Retina (tissue), 1 donor: Measurements from ENCODE around the gene COPS3.

ENCODE experiments used
- DNase-seq: peaks from one replicate; pipeline ENCODE4 v3.0.0-alpha.2; 2016

Gene COPS3

DNA sequence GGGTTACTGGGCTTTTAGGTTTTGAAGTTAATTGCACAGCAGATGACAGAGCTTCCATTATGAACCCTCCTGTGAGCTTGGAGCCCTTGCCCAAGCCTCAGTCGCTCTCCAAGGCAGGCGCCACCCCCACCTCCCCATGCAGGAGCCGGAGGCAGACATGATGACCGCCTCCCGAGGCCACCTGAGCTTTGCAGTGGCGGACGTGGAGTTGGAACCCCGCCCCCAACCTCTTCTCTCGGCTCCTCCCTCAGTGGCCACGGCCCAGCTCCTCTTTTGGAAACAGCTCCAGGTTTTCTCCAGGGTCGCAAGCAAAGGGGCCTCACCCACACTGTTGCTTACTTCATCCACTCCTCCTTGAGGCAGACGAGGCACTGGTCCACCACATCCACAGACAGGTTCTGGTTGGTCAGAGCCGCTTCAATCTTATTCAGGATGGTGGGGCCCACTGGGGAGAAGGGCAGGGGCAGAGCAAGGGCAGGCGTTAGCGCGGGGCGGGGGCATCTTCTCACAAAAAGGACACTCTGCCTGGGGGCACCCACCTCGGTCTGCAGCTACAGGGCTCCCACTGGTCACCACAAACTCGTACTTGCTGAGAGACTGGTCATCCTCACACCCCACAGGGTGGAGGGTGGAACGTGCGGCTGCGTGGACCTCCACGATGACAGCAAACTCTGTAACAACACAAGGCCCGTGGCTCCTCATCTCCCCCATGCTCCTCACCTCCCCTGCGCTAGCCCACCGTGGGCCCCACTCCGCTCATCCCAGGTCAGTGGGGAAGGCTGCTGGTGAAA lies 66.2 kb downstream of the COPS3 start:
- DNase-seq: no peak

DNA sequence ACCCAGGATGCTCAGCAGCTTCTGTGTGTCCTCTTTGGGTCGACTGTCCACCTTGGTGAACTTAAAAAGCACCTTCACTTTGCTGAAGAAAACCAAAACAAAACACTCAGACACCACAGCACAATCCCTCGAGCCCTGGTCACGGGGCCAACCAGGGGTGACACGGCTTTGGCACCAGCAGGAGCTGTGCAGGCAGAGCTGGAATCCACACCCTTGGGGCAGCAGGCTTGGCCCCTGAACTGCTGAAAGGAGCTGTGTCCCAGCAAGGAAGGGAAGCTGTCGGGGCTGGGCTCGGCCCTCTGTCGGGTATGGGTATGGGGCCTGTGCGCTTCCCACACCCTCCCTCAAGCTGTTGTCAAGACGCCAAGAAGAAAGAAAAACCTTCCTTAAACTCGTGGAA lies 67.3 kb downstream of the COPS3 start:
- DNase-seq: no peak

DNA sequence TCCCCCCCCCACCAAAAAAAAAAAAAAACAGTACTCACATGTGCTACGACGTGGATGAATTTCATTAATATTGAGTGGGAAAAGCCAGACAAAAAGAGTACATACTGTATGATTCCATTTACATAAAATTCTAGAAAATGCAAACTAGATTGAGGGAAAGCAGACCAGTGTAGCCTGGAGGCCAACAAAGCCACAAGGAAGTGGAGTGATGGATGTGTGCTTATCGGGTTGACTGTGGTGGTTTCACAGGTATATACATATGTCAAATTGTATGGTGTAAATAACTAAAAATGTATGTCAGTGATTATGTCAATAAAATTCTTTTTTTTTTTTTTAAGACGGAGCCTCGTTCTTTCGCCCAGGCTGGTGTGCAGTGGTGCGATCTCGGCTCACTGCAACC lies 73.0 kb downstream of the COPS3 start:
- no peak for DNase-seq

DNA sequence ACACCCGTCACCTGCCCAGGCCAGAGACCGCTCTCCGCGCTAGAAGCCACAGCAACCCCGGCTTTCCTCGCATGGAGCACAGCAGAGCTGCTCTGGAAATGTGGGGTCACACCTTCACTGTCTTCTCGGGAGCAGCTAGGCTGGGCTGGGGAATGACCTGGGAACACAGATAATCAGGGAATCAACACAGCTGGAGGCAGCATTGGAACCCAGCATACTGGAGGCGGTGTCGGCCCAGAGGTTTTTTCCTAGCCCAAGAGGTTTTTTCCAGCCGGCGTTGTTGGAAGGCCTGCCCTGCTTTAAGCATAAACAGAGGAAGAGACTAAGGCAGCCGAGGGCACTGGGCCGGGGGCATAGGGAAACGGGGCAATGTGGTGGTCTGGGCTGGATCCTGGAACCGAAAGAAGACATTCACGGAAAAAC lies 74.1 kb downstream of the COPS3 start:
- peak; percentile 19 for DNase-seq

DNA sequence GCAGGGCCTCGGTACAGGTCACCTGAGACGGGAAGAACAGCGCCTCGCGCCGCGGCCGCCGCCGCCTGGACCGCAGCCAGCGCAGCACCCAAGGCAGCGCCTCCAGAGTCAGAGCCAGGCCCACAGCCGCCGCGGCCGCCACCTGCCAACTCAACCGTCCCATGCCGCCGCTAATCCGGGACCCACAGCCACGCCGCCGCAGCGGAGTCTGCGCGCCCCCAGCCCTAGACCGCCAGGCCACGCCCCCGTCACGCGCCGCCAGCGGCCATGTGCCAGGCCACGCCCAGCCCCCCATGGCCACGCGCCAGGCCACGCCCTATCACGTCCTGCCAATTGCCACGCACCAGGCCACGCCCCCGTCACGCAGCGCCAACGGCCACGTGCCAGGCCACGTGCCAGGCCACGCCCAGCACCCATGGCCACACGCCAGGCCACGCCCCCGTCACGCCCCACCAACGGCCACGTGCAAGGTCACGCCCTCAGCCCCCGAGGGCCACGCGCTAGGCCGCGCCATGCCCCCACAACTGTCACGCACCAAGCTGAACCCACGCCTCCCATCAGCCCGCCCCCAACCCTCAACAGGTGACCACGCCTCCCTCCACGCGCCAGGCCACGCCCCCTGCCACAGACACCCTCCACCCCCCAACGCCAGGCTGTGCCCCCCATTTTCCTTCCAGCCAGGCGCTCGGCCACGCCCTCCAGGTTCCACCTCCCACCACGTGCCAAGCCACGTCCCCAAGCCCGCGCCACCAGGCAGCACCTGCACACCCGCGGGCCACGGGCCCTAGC lies 74.7 kb downstream of the COPS3 start, which contains the start of gene PLD6:
Gene PLD6, minus strand, starts transcription at position 210 of the 789 bp plus-strand sequence. Its CDS starts 47 bp downstream, at position 163.
- DNase-seq: peak; percentile 86

DNA sequence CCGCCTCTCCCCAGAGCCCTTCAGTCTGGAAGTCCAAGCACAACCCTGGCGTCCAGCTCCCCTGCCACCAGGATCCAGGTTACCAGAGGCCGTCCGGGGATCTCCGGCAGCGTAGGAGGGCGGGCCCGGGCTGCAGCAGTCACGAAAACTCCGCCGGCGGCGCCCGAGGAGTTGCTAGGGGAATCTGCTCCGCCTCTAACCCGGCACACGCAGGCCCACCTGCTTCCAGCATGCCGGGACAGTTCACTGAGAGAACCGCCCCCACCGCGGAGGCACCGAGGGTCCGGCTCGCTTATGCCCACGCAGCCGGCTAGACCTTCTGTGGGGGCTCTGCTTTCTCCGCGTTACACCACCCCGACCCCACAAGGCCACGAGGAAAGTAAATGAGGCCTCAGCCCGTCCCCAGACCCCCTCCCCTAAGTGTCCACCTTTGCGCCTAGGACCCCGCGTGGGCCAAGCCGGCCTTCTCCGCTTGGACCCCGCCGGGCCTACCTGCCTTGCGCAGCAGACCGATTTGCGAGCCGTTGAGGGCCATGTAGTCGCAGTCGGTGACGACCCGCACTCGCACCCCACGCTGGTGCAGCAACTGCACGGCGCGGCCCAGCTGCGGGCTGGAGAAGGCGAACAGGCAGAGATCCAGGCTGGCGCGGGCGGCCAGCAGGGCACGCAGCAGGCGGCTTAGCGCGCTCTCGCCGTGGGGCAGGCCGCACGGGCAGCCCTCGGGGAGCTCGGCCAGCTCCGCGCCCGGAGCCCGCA lies 75.5 kb downstream of the COPS3 start:
- peak; percentile 66 for DNase-seq

DNA sequence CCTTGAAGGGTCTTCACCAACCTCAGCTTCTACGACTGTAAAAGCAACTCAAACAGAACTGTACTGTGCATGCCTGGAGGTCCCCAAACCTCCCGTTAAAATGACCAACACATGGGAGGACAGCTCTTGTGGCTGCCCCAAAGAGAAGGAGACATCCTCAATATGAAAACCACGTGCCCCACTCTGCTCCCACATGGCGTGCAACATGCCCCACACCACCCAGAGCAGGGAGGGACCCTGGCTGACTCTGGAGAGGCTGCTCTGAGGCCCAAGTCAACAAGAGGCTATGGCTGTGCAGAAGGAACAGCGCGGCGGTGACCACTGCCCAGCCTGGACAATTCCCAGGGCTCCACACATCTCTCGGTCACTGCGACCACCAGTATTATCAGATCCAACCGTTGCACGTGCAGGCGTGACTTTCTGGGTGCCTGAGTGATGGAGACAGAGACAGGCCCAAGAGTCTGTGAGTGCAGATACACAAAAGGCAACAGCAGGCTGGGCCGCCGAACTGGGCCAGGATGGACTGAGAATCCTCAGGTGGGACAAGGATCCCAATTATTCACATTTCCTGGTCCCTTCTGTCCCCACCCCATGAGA lies 76.3 kb downstream of the COPS3 start:
- no peak for DNase-seq

DNA sequence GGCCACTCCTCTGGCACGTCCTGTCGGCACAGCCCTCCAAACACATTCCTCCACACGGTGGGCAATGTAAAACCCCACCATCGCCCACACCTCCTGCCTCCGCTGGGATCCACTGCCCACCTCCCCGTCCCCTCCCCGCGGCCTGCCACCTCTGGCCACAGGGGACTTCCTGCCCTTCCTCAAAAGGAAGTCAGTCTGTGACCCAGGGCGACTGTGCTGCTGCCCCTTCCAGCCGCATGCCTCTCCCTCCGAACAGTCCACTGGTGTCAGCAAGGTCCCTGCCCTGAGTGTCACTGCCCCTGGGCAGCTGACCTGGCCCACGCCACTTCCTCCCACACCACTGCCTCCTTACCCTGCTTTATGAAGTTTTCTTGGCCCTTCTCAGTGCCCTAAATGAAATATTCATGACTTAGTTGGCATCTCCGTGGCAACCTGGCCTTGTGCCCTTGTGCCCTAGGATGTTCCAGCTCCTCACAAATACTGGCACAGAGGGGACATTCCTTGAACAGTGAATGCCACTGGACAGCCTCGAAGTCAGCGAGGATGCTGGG lies 76.9 kb downstream of the COPS3 start:
- DNase-seq: no peak

DNA sequence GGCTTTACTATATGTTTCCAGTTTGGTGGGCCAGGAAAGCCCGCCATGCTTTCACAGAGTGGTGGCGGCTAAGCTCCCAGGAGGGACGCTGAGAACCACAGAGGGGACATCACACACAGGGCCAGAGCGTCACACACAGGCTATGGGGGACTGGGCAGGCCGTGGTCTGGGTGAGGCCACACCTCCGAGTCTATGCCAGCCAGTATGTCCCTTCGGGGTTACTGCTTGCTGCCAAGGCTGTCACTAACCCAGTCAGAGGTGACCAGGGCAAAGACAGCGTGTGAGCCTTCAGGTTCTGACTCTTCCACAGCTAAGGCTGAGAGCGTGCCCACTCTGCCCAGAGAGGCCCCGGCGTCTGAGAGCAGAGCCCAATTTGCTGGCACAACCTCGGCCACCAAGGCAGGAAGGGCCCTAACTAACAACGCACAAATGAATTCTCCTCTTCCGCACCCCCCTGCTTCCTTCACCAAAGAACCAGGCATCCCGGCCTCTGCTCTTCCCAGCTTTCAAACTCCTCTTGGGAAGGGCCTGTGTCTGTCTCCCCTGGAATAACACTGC lies 77.8 kb downstream of the COPS3 start:
- no peak for DNase-seq

DNA sequence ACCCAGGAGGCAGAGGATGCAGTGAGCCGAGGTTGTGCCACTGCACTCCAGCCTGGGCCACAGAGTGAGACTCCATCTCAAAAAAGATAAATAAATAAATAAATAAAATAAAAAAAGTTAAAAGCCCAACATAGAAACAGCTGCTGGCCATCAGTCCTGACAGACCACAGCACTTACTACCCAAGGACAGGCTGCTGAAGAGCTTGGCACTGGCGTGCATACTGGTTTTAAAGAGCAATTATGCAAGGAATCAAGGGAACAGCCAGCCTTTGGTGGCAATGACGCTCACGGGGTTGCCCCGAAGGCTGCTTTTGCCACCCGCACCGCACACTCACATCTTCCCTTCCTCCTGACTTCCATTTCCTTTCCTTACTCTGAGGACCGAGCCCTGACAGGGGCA lies 79.1 kb downstream of the COPS3 start:
- DNase-seq: no peak

DNA sequence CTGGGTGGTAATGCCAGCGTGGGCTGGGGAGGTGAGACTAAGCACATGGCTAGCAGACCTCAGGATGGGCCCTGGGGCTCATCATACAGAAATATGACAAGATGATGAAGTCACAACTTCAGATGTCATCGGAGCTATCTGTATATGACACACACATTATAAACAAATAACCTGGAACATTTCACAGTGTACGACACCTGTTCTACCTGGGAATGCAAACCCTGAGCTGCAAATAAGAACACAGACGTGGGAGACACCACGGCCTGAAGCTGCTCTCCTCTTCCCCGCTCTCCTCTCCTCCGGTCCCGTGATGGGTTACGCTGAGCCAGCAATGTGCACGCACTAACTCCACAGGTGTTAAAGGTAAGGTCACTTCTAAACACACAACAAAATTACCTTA lies 79.8 kb downstream of the COPS3 start:
- no peak for DNase-seq

DNA sequence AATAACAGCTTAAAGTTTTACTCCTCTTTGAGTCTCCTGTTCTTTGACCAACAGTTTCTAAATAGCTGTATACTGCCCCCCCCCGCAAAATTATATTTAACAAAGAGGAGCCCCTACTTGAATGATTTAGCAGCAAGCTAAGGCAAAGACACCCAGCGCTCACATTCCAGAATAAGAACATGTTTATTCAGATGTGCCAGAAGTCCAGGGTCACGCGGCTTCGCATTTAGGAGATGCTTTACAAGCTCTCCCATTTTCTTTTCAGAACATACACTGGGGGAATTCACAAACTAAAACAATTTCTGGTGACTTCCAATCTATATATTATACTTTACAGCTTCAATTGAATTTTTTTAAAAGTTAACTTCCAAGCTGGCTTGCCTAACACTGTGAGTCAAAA lies 80.2 kb downstream of the COPS3 start:
- DNase-seq: no peak

DNA sequence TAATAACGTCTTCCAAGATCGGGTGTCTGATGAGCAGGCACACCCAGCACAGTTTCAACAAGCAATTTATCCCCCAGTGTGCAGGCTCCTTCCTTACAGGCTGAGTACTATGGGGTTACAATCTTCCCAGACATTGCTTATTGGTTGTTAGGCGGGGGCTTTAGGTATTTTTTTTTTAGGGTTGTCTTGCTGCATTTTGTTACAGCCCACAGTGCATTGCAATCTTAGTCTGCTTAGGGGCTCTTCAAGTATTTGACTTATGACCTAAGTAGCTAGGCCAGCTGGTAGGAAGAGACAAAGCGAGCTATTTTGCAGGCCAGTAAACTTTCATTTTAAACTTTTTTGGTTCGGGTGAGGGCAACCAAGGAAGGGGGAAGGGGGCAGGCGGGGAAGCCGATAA lies 80.7 kb downstream of the COPS3 start:
- DNase-seq: no peak

DNA sequence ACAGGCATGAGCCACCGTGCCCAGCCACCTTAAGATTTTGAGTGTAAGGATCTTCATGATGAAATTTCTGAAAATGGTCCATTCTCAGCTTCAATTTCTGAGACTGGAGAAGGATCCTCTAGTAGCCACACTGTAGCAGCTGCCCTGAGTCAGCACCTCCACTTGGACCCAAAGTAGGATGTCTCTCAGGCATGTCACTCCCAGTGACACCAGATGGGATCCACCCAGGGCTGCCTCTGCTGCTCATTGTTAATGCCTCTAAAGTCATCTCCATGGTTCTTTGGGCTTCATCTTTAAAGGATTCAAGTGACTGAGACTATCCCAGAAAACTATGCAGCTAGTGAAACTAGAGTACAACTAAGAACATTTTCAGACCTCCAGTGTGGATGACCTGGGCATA lies 82.8 kb downstream of the COPS3 start:
- DNase-seq: no peak

DNA sequence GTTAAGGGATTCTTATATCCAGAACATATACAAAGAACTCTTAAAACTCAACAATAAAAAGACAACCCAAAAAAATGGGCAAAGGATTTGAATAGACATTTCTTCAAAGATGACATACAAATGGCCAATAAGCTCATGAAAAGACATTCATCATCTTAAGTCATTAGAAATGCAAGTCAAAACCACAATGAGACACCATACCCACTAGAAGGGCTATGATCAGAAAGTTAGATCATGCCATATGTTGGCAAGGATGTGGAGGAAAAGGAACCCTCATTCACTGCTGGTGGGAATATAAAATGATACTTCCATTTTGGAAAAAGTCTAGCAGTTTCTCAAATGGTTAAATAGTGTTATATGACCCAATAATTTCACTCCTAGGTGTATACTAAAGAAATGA lies 84.3 kb downstream of the COPS3 start:
- DNase-seq: no peak
